NCI-H2196 treated with DMSO at 0.1 percent for 48 hours (cell line): Measurements from ENCODE around the gene CHST8.
"Not testable (repeated sequence)": the region's sequence is repeated elsewhere in the genome, so short reads cannot be mapped to it uniquely, and the experiment has no call there.

ENCODE experiments used
- DNase-seq: peaks from one replicate; lab custom pipeline; 2025; ENCODE audit not compliant: unreplicated experiment; lab: John Stamatoyannopoulos, UW

Gene CHST8

DNA sequence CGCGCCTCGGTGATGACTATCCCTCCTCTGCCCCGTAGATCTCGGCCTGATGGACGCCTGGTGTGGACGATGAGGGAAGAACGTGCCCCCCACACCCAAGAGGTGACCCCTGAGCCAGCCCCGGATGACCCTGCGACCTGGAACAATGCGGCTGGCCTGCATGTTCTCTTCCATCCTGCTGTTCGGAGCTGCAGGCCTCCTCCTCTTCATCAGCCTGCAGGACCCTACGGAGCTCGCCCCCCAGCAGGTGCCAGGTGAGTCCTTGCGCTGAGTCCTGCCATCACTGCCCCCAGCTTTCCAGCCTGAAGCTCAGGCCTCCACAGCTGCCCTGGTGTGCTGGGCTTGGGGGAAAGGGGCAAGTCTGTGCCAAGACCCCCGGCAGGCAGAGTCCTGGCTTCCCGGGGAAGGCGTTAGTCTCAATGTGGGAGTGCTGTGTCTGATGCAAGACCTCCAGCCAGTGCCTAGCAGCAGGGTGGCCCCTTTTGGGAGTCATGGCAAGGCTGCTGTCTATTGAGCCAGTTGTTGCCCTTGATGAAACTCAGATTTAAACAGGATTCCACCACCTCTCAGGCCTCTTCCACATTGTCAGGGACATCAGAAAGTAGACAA is 67.5 kb downstream of the CHST8 start:
- DNase-seq: no peak

DNA sequence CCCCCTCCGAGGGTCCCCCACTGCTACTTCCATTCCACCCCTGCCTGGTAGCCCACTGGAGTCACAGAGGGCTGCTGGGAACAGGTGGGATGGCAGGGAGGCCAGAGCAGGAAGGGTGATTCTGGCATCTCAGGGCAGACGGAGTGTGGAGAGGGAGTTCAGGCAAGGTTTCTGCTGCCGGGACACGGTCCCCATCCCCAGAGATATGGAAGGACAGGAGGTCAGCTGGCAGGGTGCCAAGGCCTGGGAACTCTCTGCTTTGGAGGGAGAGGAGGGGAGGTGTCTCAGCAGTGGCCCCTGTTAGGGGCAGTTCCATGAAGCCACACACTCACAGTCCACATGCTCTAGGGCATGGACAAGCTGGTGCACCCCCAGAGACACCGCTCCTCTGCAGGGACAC is 68.1 kb downstream of the CHST8 start:
- DNase-seq: no peak

DNA sequence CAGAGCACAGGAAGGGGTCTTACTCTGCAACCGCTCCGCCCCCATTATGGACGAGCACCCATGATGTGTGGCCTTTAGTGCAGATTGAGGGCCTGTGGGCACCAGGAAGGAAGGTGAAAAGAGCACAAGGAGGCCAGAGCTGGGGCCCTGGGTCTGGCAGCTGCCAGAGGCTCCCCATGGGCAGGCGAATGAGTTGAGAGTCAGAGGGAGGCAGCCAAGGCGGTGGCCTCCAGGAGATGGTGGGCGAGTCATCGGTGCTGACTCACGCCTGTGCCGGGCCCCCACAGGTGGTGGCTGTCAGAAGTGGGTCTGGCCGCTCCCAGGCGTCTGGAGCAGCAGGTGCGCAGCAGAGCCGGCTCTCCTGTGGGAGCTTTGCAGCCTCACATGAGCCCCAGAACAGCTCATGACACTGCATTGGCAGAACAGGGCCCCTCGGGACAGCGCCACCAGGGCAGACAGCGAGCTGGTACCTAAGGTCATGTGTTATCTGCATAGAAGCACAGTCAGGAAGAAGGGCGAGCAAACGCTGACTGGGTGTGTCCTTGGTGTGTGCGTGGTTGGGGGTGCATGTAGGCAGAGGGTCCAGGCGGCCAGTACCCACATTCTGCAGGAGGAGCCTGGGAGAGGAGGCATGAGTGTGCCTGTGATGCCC is 68.8 kb downstream of the CHST8 start:
- DNase-seq: peak; percentile 16

DNA sequence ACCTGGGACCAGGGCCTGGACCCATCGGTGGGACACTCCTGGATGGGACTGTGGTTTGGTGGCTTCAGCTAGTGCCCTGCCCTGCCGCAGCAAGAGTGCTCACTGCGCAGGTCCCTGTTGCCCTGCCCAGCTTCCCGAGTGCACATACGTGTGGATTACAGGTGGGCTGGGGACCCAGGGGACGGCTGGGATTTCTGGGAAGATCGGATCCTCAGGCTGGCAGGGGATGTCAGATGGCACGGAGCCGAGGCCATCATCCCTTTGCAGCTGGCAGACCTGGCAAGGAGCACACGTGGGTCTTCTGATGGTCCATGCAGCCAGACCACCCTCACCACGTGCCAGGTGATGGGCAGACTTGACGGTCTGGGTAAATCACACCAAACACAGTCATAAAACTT is 69.3 kb downstream of the CHST8 start:
- no peak for DNase-seq

DNA sequence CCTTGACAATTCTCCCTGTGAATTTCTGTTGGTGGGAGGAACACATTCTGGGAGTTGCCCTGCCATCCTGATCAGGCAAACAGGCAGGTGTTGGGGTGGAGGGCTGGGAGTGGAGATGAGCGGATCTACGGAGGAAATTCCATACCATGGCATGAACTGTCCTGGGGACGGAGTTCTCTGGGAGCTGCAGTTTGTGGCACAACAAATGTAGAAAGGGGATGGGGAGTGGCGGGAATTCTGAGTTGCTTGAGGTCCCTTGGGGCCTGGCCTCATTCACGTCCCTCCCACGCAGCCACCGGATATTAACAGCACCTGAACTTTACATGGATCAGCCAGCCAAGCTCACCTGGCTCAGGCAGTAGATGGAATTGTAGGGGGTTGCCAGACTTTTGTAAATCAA is 70.0 kb downstream of the CHST8 start:
- no peak for DNase-seq

DNA sequence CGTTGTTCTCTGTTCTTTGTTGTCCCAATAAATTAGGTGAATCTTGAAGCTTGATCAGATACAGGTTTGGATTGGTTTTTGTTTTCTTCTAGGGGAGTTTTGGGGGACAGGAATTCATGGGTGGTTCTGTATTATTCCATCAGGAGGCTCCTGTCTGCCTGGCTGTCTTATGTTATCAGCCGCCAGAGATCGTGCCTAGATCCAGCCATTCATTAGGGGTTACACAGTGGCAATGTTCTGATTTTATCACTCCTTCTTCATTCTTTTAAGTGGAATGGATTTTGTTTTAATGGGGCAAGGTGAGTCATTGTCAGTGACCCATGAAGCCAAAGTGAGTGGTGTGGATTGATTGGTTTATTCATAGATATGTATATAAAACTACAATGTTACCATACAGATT is 71.9 kb downstream of the CHST8 start:
- no peak for DNase-seq

DNA sequence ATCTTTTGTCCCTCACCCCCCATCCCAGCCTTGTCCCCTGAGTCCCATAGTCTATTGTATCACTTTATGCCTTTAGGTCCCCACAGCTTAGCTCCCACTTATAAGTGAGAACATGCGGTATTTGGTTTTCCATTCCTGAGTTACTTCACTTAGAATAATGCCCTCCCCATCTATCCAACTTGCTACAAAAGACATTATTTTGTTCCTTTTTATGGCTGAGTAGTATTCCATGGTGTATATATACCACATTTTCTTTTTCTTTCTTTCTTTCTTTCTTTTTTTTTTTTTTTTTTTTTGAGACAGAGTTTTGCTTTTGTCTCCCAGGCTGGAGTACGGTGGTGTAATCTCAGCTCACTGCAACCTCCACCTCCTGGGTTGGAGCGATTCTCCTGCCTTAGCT is 73.8 kb downstream of the CHST8 start:
- not testable (repeated sequence) for DNase-seq

DNA sequence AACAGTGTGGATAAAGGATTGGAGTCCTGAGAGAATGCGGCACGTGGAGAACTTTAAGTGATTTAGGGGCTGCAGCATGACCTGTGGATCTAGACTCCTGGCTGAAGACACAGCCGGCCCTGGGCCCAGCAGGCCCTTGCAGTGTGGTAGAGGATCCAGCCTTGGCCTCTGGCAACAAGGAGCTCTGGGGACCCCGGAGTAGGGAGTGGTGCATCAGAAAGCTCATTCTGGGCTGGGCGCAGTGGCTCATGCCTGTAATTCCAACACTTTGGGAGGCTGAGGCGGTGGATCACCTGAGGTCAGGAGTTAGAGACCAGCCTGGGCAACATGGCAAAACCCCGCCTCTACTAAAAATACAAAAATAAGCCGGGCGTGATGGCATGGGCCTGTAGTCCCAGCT is 76.0 kb downstream of the CHST8 start:
- no peak for DNase-seq

DNA sequence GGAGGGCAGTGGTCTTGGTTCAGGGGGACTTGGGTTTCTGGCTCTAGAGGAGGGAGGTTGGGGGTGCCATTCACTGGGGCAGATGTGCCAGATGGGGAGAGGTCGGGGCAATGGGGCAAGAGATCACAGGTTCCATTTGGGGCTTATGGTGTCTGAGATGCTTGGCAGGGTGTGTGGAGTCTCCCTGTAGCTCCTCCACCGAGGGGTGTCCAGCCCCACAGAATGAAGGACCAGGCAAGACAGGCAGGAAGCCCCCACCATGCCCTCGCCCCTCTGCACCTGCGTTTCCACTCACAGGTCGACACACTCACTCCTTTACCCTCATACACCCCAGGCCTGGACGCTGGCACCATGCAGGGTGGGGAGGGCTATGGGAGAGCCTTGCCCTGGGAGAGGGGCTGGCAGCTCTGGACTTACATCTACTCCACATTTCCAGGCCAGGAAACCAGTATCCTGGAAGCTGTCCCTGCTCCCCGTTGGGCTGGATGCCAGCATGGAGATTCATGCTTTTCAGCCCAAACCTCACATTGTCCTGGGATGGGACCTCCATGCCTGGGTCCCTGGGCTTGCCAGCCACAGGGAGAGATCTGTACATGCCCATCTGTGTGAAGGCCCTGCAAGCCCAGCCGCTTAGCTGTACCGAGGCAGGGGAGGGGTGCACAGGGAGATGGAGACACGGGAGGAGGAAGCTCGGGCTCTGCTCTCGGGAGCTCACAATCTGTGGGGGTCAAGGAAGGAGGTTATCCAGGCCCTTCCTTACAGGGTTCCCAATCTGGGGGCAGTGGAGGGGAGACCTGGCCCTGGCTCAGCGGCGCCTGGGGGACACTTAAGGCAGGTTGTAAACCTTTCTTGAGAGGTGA is 77.1 kb downstream of the CHST8 start:
- DNase-seq: no peak

DNA sequence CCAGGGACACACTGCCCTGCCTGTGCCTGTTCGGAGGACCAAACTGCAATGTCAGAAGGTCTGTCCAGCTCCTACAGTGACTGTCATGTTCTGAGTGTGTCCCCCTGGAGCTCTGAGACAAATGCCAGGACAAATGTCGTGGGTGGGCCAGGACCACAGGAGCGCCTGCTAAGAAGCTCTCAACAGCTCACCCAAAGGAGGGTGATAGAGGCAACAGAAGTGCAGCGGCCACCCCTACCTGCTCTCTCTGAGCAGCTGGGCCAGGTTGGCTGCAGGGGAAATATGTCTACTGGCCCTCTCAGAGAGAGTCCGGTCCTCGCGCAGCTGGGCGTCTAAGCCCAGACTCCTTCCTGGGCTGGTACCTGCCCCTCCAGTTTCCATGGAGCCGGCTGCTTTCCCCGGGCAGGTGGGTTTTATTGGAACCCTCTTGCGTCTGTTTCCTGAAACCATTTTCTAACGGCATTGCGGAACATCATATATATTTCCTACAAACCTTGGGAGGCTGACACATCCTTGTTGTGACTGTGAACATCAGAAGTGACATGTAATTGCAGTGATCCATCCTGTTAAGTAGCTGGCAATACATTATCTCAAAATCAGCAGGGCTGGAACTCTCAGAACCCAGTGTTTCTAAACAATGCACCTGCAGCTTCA is 78.1 kb downstream of the CHST8 start:
- no peak for DNase-seq

DNA sequence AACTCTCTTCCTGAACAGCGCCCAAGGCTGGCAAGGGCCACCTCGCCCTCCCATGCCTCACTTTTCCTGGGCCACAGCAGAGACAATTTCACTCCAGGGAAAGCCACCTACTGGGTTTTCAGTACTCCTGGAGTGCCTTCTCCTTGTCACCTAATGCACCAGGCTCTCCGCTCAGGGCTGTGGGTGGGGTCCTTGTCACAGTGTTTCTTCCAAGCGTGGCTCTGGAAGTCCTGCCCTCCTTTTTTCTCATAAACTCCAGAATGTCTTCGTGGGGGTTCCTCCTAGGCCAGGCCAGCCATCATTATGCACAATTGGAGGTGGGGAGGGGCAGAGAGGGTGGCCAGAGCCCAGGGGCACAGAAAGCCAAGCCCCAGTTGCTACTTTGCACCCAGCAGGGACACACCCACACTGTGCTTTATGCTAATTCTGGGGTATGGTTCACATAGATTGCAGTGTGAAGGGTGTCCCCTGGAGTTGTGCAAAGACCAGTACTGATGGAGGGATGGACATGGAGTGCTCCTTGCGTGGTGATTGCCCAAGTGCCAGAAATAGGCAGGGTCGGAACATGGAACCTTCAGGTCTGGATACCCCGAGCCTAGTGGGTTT is 78.8 kb downstream of the CHST8 start:
- no peak for DNase-seq

DNA sequence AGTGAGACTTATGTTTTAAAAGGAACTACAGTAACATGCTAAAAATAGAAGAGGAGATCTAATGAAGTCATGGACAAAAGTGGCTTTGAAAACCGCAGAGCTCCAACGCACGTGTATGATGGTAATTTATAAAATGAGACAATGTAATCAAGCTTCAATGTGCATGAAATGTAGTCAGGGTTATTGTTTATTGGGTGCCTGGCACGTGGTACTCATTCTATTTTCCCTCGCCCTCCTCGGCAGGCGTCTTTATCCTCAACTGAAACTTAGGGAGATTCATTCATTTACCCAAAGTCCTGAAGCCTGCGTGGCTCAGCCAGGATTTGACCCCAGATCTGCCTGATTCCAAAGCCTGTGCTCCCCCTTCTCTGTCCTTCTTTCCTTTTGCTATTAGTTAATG is 79.8 kb downstream of the CHST8 start:
- no peak for DNase-seq

DNA sequence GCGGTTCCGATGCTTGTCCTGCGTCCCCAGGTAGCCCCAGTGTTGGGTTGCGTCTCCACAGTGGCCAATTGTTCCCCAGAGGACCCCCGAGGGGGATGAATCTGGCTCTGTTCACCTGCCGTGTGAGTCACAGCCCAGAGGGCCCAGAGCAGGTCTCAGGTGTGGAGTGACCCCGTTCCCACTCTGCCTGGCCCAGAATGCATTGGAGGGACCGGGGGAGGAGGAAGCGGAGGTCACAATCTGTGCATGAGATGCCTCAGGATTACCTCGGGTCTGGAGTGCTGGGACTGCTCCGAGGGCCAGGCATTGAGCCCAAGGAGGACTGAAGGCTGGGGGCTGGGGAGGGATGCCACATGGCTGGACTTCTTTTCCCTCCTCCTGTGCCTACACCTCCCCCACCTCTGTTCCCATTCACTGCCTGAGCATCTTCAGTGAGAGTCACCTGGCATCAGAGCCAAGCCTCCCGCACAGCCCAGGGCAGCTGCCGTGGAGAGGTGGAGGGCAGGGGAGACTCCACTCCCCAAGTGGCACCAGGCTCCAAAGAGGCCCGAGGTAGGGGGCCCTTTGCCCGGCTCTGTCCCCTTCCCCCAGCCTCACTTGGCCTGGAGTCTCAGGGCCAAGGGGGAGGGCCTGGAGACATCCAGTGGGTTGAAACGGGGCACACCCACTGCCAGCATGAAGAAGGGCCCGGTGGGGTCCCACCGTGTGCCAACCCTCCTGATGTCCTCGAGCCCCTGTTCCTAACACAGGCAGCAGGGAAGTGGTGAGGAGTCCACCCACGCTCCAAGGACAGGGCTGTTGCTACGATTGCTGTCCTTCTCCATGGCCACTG is 81.1 kb downstream of the CHST8 start:
- no peak for DNase-seq

DNA sequence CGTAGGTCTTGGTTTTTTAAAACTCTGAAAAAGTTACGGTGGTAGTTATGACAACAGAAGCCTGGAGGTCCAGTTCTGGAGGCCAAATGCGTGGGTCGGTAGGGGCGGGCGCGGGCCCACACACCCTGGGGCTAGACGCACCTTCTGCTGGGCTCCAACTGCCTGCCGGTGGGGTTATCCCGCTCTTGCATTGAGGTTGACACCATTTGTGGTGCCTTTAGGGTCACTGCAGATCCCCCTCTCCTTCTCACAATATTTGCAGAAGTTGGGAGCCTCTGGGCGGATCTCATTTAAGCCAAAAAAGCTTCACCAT is 81.6 kb downstream of the CHST8 start:
- DNase-seq: no peak

DNA sequence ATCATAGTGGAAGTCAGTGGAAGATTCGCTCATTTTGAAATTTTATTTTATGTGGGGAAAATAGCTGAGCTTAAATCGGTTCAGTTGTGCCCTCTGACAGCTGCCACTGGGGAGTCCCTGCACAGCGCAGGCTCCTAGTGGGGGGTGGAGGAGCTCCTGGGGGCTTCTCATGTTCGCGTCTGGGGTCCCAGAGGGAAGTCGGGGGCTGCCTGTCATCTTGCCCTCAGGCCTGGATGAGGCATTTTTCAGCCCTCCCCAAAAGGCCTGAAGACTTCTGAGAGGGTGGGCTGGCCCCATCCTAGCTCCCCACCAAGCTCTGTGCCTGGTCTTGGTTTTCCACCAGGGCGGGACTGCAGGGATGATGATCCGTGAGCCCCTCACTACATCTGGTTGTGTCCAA is 82.1 kb downstream of the CHST8 start:
- no peak for DNase-seq

DNA sequence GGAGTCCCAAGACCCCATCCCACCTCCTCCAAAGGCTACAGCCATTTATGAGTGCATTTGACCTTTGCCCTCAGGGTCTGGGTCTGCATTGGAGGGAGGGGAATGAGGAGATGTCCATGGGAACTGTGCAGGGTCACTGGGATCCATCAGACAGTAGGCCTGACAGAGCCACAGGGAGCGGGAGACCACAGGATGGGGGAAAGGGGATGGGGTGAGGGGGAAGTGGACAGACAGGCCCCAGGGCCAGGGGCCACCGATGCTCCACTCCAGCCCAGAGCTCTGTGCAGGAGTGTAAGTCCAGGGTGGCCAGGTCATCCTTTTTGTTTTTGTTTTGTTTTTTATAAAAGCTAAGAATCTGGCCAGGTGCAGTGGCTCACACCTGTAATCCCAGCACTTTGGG is 82.5 kb downstream of the CHST8 start:
- DNase-seq: no peak

DNA sequence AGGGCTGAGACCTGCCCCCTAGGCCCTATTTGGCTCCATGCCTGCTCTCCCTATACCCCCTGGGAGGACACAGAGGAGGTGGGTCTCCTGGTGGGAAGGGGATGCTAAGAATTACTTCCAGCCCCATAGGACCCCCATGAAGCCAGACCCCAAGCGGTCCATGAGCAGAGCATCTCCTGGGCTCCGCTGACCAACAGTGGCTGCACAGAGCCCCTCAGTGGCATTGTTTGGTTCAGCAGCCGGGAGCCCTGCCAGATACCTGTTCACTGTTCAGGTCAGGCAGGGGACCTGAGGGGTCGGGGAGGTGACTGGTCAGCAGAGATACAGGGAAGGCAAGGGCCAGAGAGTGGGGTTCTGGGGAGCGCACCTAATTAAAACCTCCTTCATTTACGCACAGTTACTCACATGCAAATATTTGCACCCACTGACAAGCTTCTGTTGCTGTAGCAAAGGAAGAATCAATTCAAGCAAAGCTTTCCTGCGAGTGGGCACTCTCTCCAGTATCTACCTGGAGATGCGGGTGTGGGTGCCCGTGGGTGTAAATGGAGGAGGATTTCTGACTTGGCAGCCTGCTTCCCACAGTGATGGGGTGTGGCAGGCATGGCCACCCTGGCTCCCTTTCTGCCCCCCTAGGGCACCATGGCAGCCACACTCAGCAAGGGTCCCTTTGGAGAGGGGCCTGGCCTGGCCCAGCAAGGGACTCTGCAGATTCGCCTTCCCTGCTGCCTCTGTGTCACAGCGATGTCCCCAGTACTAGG is 83.5 kb downstream of the CHST8 start:
- DNase-seq: no peak

DNA sequence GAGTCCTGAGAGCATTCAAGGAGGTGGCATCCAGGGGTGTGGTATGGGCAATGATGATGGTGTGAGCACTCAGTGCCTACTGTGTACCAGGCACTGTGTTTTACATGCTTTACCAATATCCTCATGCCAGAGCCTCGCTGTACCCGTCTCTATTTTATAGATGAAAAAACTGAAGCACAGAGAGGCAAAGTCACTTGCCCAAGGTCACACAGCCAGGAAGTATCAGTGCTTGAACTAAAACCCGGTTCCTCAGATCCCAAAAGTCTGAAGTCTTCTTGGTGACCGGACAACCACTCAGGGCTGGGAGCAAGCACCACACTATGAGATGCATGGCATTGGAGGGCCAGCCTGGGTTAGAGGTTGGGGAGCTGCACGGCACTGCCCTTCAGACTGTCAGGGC is 84.1 kb downstream of the CHST8 start:
- DNase-seq: no peak

DNA sequence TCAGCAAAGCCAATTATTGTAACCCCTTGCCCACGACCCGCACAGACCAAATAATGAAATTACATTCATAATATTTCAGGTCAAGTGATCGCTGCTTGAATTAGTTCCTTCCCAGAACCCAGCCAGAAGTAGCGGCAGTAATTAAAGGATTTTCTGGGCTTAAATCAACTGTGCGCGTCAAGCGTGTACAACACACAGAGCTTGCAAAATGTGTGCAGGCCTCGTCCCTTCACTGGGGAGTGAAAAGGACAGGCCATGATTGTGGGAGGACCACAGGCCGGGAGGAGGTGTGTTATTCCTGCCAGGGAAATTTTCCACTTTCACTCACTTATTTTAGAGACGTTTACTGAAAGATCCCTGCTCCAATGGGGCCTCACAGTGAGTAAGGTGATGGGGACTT is 84.9 kb downstream of the CHST8 start:
- no peak for DNase-seq

DNA sequence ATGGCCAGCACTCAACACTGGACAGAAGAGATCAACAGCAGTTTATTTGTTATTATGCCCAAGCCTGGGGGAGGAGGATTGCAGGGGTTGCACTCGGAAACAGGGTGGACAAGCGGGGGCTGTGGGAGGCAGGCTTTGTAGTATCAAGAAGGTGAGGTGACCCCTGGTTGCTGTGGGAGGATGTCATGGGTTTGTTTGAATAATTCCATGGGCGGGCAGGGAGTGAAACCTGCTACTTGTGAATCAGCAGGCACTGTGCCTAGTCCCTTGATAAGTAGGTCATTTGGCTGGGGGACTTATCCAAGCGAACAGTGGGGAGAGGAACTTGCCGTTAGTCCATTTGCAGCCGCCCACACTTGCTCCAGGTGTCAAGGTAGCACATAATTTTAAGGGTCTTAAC is 90.5 kb downstream of the CHST8 start:
- no peak for DNase-seq
